ENCODE data around the gene JKAMP. TPM values are rescaled to one million over a fixed set of nuclear protein-coding genes. Genes with fewer than 3 reads are reported as not detected.

JKAMP gene
- total RNA-seq, 1 donor from 2014 or later, result 28.2 TPM

- Histone ChIP-seq H3K36me3 (no peaks in the 10 kb centered on the region), H3K27ac (no peak overlapping the region), H3K27me3 (no peaks in the 10 kb centered on the region), H3K9me3 (no peaks in the 10 kb centered on the region), H3K4me3 (no peak overlapping the region), H3K4me1 (peaks cover 0 to 14% of the 10 kb centered on the region in 2 donors)
- intact Hi-C loops (cut with DNase I), result no loop called here
- no peak for TF ChIP-seq CTCF (IDR thresholded peaks at IDR 0.05)
- no peak for DNase-seq (ENCODE audit: low spot score in 2 of 2)
Observed at GRCh38 chr14:59450716-59451115, 33.6 kb upstream of the JKAMP start.

- no peak for DNase-seq (ENCODE audit: low spot score in 2 of 2)
Observed at GRCh38 chr14:59451849-59452248, 32.5 kb upstream of the JKAMP start.

GRCh38 chr14:59454139-59454538 lies 30.2 kb upstream of the JKAMP start:
- Histone ChIP-seq H3K27ac (peak overlapping the region; percentile 80 to 89), H3K27me3 (no peaks in the 10 kb centered on the region), H3K4me3 (no peak overlapping the region), H3K9me3 (no peaks in the 10 kb centered on the region), H3K4me1 (peaks cover 0 to 14% of the 10 kb centered on the region in 2 donors), H3K36me3 (no peaks in the 10 kb centered on the region)
- TF ChIP-seq CTCF (IDR thresholded peaks at IDR 0.05), result no peak
- DNase-seq (ENCODE audit: low spot score in 2 of 2), result peak; percentile 36 to 83
- intact Hi-C loops (cut with DNase I), result no loop called here

More at GRCh38 chr14:59451849-59452248, 32.5 kb upstream of the JKAMP start:
- Histone ChIP-seq H3K36me3 (no peaks in the 10 kb centered on the region), H3K9me3 (no peaks in the 10 kb centered on the region), H3K27ac (no peak overlapping the region), H3K4me1 (peaks cover 0 to 14% of the 10 kb centered on the region in 2 donors), H3K4me3 (no peak overlapping the region), H3K27me3 (no peaks in the 10 kb centered on the region)
- TF ChIP-seq CTCF (IDR thresholded peaks at IDR 0.05), result no peak
- intact Hi-C loops (cut with DNase I), result no loop called here

- Histone ChIP-seq H3K27ac (peak overlapping the region; percentile 76 to 89), H3K36me3 (no peaks in the 10 kb centered on the region), H3K4me1 (peaks cover 0 to 14% of the 10 kb centered on the region in 2 donors), H3K4me3 (no peak overlapping the region), H3K9me3 (no peaks in the 10 kb centered on the region), H3K27me3 (no peaks in the 10 kb centered on the region)
- DNase-seq (ENCODE audit: low spot score in 2 of 2), result no peak
- intact Hi-C loops (cut with DNase I), result no loop called here
- no peak for TF ChIP-seq CTCF (IDR thresholded peaks at IDR 0.05)
Observed at GRCh38 chr14:59455411-59455810, 28.9 kb upstream of the JKAMP start.

GRCh38 chr14:59458486-59458885 lies 25.8 kb upstream of the JKAMP start:
- Histone ChIP-seq H3K9me3 (no peaks in the 10 kb centered on the region), H3K4me3 (no peak overlapping the region), H3K36me3 (no peaks in the 10 kb centered on the region), H3K27ac (no peak overlapping the region), H3K4me1 (peaks cover 0 to 14% of the 10 kb centered on the region in 2 donors), H3K27me3 (no peaks in the 10 kb centered on the region)
- no peak for DNase-seq (ENCODE audit: low spot score in 2 of 2)
- no peak for TF ChIP-seq CTCF (IDR thresholded peaks at IDR 0.05)
- intact Hi-C loops (cut with DNase I), result no loop called here

GRCh38 chr14:59460378-59460777 lies 23.9 kb upstream of the JKAMP start:
- Histone ChIP-seq H3K9me3 (no peaks in the 10 kb centered on the region), H3K4me3 (no peak overlapping the region), H3K36me3 (no peaks in the 10 kb centered on the region), H3K27me3 (no peaks in the 10 kb centered on the region), H3K27ac (no peak overlapping the region), H3K4me1 (peaks cover 0 to 8% of the 10 kb centered on the region in 2 donors)
- DNase-seq (ENCODE audit: low spot score in 2 of 2), result no peak
- intact Hi-C loops (cut with DNase I), result no loop called here
- TF ChIP-seq CTCF (IDR thresholded peaks at IDR 0.05), result no peak

Measured in ascending aorta (tissue), 2 donors.